ENCODE measurements around the gene SCFD1. TPM values are rescaled to one million over a fixed set of nuclear protein-coding genes. Genes with fewer than 3 reads are reported as not detected.
A peak's percentile ranks its signal among the peaks of the same experiment; 100 is the strongest.
"Not testable (repeated sequence)": the region's sequence is repeated elsewhere in the genome, so short reads cannot be mapped to it uniquely, and the experiment has no call there.

Gene SCFD1
- total RNA-seq, 1 donor from 2014 or later: 44.4 TPM

DNA sequence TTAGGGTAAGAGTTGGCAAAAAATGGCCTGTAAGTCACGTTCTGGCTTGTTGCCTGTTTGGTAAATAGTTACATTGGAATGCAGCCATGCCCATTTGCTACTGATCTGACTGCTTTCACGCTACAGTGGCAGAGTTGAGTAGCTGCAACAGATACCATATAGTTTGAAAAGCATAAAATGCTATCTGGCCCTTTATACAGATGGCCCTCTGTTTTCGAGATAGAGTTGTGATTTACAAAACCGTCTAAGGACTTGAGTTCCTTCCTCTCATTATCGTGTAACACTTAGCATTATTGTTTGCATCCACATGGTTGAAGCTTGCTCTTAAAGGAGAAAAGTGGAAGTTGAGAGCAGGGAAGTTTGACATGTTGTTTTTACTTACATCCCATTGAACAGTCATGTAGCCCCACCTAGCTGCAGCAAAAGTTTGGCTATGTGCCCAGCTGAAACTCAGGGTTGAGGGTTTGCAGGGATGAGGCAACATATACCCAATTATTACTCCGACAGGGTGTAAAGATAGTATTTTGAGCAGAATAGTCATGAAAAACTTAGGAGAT is 11.3 kb upstream of the SCFD1 start:
- peak; percentile 85 to 93 for DNase-seq (ENCODE audit: low read depth in 2 of 2)

DNA sequence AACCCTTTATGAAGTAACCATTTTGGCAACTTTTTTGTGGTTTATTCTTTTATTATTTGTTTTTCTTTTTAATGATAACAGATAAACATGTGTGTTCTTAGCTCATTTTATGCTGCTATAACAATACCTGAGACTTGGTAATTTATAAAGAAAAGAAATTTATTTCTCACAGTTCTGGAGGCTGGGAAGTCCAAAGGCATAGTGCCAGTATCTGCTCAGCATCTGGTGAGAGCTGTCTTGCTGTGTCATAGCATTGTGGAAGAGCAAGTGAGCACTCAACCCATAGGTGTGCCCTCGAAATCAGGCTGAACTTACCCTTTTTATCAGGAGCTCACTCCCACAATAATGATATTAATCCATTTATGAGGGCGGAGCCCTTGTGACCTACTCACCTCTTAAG is 8.0 kb upstream of the SCFD1 start:
- no peak for DNase-seq (ENCODE audit: low read depth in 2 of 2)

DNA sequence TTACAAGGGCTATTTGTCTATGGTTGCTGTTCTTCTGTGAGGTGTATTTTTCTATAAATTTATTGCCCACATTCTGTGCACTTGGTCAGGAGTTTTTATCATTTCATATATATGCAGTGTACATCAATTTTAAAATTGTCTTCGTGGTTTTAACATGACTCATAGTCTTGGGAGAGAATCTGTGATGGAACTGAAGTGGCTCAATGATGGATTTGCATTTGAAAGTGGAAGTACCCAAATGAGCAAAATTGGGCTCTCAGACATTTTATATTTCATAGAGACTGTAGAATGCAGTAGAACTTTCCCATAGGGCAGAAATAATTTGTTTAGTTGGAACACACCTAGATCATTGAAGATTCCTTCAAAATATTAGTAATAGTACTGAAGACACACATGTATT is 1.9 kb upstream of the SCFD1 start:
- peak in 1 of 2 donors; percentile 48 for DNase-seq (ENCODE audit: low read depth in 2 of 2)

DNA sequence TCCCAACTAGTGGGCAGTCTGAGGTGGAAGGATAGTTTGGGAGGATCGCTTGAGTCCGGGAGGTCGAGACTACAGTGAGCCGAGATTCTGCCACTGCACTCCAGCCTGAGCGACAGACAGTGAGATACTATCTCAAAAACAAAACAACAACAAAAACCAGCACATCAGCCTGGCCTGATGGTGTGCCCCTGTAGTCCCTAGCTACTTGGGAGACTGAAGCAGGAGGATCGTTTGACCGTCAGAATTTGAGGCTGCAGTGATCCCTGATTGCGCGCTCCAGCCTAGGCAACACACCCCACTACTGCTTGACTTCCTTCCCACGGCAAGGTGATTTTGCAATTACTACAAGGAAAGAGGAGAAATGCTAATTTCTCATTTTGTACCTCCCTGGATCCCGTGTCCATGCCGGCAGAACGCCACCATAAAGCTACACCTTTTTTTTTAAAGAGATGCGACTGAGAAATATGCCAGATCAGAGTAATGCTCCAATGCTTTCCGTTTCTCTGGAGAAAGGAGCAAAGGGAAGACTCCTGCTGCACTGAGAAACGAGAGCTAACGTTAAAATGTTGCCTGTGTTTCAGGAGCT is 672 bp upstream of the SCFD1 start:
- peak; percentile 19 to 34 for DNase-seq (ENCODE audit: low read depth in 2 of 2)

DNA sequence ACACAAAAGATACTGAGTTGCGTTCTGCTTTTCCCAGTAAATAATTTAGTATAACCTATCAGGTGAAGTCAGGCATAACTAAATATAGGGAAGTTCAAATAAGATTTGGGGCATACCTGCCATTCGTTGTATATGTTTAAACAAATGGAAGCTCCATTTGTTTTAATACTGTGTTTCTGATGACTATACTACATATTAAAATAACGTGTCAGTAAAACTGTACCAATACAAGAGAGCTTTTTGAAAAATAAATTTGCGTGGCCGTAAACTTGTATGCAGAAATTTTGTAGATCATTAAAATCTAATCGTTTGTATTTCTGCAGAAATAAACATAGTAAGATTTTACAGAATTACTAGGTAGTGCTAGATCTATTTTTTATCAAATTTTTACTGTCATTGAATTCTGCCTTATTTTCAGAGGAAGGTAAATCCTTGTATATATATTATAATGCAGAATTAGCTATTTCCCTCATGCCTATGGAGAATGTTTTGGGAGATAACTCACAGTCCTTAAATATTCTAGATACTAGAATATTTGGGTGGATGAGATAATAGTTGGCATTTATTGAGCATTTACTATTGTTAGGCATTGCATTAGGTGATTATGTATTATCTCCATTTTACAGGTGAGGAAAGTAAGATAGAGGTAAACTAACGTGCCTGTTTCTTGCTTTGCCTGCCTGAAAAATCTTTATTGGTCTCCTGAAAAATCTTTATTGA is 1.5 kb downstream of the SCFD1 start:
- DNase-seq (ENCODE audit: low read depth in 2 of 2): no peak

DNA sequence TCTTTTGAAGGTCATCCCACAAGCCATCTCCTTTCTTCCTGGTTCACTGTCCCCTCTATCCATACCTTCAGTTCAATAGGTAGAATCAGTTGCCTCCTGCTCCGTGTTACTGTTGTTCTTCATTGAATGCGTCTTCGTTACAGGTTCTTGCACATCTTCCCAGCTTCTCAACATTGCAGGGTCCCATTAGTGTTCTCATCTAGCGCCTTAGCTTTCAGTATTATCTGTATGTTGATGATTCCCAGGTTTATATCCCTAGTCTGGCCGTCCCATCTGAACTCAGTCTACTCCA is 2.0 kb downstream of the SCFD1 start:
- DNase-seq (ENCODE audit: low read depth in 2 of 2): no peak

DNA sequence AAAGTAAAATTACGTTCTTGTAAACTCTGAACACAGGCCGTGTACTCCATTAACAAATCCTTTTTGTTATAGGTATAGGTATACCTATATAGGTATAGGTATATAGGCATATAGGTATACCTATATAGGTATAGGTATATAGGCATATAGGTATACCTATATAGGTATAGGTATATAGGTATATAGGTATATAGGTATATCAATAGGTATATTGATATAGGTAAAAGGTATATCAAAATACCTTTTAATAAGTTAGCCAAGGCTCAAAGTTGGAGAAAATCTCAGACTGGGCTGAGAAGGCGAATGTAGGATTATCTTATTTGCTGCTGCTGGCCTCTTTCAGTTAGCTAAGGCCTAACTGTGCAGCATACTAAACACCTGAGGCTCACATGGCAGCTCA is 3.4 kb downstream of the SCFD1 start:
- no peak for DNase-seq (ENCODE audit: low read depth in 2 of 2)

DNA sequence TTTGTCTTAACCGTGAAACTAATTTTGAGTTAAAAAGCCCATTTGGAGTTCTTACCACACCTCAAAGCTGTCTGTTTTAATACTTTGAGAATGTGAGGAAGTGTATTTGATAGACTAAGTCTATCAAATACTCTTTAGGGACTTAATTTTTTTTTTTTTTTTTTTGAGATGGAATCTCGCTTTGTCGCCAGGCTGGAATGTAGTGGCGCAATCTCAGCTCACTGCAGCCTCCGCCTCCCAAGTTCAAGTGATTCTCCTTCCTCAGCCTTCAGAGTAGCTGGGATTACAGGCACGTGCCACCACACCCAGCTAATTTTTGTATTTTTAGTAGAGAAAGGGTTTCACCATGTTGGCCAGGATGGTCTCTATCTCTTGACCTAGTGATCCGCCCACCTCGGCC is 7.3 kb downstream of the SCFD1 start:
- DNase-seq (ENCODE audit: low read depth in 2 of 2): not testable (repeated sequence)

DNA sequence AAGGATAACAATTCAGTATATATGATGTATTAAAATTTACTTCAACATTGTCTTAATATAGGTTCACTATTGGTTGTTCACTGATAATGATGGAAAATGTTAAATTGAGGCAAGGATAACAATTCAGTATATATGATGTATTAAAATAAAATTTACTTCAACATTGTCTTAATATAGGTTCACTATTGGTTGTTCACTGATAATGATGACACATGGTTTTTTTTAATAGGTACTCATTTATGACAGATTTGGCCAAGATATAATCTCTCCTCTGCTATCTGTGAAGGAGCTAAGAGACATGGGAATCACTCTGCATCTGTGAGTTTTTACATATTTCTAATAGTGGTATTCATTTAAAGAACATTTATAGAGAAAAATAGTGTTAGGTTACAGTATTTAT is 8.1 kb downstream of the SCFD1 start:
- no peak for DNase-seq (ENCODE audit: low read depth in 2 of 2)

DNA sequence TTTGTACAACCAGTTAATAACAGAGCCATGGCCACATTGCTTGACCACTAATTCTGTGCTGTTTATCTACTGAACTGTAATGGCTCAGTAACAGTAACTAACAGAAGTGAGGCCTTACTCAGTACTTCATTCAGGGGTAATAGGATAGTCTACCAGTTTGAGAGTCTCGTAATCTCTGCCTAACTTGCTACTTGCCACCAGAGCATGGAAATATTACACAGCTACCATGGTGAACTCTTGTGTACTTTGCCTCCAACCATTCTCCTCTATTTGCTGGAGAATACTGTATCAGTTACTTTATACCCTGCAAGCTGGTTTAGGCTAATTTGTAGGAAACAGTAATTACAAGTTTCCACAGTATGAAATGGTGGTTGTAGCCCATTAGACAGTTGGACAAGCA is 10.6 kb downstream of the SCFD1 start:
- no peak for DNase-seq (ENCODE audit: low read depth in 2 of 2)

DNA sequence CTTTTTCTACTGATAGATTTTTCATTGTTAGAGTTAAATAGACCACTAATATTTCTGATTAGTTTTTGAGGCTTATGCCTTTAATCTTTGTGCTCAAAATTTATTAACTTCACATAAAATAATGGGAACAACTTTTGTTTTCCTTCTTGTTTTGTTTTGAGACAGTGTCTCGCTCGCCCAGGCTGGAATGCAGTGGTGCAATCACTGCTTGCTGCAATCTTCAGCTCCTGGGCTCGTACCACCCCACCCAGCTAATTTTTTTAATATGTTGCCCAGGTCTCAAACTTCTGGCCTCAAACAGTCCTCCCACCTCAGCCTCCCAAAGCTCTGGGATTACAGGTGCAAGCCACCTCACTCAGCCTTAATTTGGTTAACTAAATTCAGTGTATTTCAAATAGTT is 16.8 kb downstream of the SCFD1 start:
- DNase-seq (ENCODE audit: low read depth in 2 of 2): no peak

DNA sequence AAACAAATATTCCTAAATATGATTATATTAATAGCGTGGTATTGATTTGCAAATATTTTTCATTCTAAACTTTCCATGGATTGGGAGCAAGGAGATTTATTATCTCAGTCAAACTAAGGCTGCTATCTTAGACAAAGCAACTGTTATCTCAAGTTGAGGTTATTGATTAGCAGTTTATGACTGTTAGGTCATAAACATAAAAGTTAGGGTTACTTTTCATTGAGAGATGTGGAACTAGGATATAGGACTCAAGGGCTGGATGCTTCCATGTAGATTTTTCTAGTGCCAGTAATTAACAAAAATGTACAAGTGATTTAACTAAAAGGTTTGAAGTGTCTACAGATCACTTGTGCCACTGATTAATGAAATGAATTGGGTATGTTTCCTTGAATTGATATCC is 19.1 kb downstream of the SCFD1 start:
- DNase-seq (ENCODE audit: low read depth in 2 of 2): no peak

DNA sequence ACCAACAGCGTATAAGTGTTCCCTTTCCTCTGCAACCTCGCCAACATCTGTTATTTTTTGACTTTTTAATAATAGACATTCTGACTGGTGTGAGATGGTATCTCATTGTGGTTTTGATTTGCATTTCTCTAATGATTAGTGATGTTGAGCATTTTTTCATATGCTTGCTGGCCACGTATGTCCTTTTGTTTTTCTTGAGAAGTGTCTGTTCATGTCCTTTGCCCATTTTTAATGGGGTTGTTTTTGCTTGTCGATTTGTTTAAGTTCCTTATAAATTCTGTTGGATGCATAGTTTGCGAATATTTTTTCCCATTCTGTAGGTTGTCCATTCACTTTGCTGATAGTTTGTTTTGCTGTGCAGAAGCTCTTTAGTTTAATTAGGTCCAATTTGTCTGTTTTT is 22.3 kb downstream of the SCFD1 start:
- not testable (repeated sequence) for DNase-seq (ENCODE audit: low read depth in 2 of 2)

DNA sequence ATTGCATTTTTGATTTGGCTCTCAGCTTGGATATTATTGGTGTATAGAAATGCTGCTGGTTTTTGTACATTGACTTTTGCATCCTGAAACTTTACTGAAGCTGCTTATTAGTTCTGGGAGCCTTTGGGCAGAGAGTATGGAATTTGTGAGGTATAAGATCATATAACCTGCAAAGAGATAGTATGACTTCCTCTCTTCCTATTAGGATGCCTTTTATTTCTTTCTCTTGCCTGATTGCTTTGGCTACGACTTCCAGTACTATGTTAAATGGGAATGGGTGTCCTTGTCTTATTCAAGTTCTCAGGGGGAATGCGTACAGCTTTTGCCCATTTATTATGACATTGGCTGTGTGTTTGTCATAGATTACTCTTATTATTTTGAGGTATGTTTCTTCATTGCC is 23.5 kb downstream of the SCFD1 start:
- no peak for DNase-seq (ENCODE audit: low read depth in 2 of 2)

DNA sequence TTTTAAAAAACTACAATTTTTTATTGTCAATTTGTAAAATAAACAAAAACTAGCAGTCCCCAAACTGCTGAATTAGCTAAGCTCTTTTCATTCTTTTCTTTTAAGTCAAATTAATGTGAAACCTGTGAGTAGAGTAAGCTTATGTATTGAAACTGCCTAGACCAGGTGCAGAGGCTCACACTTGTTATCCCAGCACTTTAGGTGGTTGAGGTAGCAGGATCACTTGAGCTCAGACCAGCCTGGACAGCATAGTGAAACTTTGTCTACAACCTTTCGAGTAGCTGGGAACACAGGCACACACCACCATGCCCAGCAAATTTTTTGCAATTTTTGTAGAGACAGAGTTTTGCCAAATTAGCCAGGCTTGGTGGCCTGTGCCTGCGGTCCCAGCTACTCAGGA is 26.4 kb downstream of the SCFD1 start:
- no peak for DNase-seq (ENCODE audit: low read depth in 2 of 2)

DNA sequence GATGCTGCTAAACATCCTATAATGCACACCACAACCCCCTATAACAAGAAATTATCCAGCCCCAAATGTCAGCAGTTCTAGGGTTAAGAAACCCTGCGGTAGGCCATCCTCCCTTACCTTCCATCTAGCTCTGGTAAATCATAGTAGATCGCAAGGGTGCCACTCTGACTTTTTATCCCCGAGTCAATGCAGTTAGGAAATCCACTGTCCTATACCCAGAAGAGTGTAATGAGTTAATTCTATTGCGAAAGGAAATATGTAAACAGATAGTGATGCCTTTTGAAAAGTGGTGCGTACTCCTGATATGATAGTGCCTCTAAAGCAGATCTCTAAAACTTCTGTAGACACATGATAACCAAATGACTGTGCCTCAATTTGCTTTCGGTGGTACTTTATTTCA is 29.8 kb downstream of the SCFD1 start:
- no peak for DNase-seq (ENCODE audit: low read depth in 2 of 2)

DNA sequence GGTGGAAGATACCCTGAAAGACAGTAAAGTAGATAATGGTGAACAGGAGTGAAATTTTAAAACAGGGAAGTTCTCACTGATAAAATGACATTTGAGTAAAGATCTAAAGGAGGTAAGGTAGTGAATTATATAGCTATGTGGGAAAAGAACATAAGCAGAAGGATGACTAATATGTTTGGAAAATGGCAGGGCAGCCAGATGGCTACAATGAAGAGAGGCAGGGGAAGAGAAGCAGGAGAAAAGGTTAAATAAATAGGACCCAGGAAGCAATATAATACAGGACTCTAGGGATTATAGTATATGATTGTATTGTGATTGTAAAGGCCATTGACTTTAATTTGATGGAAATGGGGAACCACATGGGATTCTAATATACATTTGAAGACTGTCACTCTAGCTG is 33.0 kb downstream of the SCFD1 start:
- peak in 1 of 2 donors; percentile 4 for DNase-seq (ENCODE audit: low read depth in 2 of 2)

DNA sequence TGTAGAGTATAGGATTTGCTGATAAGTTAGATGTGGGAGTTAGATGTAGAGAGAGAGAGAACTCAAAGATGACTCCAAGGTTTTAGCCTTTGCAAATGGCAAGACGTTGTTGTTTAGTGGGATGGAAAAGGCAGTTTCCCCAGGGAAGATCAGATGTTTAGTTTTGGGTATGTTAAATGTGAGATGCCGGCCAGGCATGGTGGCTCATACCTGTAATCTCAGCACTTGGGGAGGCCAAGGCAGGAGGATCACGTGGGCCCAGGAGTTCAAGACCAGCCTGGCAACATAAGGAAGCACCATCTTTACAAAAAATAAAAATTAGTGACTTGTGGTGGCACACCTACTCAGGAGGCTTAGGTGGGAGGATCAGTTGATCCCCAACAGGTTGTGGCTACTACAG is 33.5 kb downstream of the SCFD1 start:
- DNase-seq (ENCODE audit: low read depth in 2 of 2): no peak

DNA sequence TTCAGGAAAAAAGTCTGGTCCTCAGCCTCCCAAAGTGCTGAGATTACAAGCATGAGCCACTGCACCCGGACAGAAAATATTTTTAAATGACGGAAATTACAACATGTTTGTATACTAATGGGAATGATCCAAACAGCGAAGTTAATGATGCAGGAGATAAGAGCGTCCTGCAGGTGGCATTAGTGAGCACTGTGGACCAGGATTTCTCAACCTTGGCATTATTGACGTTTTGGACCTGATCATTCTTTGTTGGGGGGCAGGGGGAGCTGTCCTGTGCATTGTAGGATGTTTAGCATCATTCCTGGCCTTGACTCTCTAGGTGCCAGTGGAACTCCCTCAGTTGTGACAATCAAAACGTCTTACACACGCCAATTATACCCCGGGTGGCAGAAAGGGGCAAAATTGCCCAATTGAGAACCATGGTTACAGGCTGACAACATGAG is 34.1 kb downstream of the SCFD1 start:
- peak; percentile 45 to 59 for DNase-seq (ENCODE audit: low read depth in 2 of 2)

DNA sequence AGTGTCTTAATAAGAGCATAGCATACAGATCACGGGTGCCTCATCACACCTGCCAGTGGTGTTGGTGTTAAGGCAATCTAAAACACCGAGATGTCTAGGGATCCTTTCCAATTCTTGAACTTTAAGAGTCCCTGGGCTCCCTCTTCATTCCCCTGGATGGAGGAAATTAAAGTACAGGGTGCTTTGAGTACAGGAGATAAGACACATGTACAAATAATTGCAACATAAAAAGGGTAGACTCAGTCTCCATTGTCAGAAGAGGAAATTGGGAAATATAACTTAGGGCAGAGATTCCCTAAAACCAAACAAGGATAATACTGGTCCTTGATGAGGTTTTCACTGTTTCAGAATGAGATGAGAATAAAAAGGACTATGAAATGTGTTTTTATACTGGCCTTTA is 34.9 kb downstream of the SCFD1 start:
- no peak for DNase-seq (ENCODE audit: low read depth in 2 of 2)

DNA sequence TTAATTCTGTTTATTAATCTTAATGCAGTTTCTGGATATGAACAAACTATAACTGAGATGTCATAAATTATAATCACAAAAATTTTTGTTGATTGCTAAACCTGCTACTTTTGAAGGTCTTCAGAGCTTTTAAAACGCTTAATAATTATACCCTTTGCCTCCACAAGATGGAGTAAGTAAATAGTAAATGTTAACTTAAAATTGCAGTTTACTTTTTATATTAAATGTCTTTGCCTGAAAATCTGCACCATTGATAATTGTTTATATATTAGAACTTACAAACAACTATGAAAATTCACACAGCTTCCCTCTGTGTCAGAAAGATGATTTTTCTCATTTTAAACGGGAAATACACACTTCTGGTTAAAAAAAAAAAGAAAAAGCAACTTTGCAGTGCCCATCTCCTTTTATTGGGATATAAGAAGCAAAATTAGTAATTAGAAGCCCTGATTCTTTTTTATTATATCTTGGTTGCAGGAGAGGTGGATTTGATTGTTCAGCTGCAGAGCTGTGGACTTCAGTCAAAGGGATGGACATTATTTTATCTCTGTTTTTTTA is 35.6 kb downstream of the SCFD1 start:
- peak; percentile 5 to 31 for DNase-seq (ENCODE audit: low read depth in 2 of 2)

DNA sequence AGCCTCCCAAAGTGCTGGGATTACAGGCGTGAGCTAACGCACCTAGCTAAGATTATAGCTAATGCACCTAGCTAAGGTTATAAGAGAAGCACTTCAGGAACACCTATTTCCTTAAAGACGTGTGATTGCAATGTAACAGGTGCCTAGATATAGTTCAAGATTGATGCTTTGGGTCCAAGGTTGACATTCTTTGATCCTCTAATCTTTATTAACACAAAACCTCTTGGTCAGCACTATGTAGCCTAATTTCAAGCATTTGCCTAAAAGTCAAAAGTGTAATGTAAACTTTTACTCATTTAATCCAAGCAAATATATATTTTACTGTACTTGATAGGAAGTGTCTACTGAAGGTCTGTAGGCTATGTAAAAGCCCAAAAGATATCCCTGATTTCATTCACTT is 36.5 kb downstream of the SCFD1 start:
- no peak for DNase-seq (ENCODE audit: low read depth in 2 of 2)

DNA sequence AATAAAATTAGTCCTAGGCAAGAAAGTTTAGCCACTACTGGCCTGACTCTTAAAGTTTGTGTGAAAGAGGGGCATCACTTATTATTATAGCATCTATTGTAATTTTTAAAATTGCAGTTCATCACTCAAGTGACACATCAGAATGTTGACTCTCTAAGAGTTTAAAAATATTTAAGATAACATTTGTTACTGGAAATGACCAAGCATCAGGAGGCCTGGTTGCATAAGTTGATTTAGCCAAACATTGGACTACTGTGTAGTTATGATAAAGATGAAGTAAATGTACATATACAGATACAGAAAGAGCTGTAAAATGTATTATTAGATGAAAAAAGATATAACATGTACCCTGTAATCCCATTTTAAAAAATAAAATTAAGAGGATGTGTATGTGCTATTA is 47.5 kb downstream of the SCFD1 start:
- no peak for DNase-seq (ENCODE audit: low read depth in 2 of 2)

All from lung microvascular endothelial cell (primary cell).